Ovary (tissue), 3 donors: Measurements from ENCODE around the gene IMMP2L.

Experiments
- EP300 ChIP-seq: sonication (generic); formaldehyde crosslinking; IDR thresholded peaks from one replicate; pipeline ENCODE4 v1.6.1; 2017; ENCODE audit warnings: antibody characterized with exemption
- POLR2A ChIP-seq: fragments of 450-650 bp; IDR thresholded peaks from one replicate; pipeline ENCODE4 v1.6.1; 2017; ENCODE audit warnings: antibody characterized with exemption, mild to moderate bottlenecking, moderate library complexity
- TF ChIP-seq, protein P1 (sequence below), 3 donors: fragments of 450-650 bp in 2 of 3; fragments of 200-600 bp in 1 of 3; IDR thresholded peaks; one replicate each; pipeline versions ENCODE4 v1.5.1 to v1.8.0; 2016 to 2022; ENCODE audit warnings: antibody characterized with exemption in 3 of 3, mild to moderate bottlenecking in 1 of 3
- donor health status: DM: no; HTN: no; CAD: no.

DNA sequence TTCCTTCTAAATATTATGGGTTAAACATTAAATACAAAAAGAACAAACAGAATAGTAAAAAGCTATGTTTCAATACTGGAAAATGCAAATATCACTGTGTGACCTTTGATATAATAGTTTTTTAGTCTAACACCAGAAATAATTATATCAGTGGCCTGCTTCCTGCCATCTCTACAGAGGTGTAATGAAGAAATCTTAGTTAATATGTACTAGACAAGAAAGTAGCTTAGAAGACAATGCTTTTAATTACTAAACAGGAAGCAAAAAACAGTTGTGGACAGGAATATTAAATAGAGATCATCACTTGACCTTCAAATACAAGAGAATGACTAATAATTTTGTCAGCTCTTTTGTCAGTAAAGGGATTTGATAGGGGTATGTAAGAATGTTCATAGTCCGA, 518.7 kb downstream of the IMMP2L start:
- TF ChIP-seq, protein P1, sequence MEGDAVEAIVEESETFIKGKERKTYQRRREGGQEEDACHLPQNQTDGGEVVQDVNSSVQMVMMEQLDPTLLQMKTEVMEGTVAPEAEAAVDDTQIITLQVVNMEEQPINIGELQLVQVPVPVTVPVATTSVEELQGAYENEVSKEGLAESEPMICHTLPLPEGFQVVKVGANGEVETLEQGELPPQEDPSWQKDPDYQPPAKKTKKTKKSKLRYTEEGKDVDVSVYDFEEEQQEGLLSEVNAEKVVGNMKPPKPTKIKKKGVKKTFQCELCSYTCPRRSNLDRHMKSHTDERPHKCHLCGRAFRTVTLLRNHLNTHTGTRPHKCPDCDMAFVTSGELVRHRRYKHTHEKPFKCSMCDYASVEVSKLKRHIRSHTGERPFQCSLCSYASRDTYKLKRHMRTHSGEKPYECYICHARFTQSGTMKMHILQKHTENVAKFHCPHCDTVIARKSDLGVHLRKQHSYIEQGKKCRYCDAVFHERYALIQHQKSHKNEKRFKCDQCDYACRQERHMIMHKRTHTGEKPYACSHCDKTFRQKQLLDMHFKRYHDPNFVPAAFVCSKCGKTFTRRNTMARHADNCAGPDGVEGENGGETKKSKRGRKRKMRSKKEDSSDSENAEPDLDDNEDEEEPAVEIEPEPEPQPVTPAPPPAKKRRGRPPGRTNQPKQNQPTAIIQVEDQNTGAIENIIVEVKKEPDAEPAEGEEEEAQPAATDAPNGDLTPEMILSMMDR (IDR thresholded peaks at IDR 0.05) = no peak
- TF ChIP-seq POLR2A = no peak
- TF ChIP-seq EP300 = no peak
